Testis (tissue), 2 donors: ENCODE data around the gene EEF1AKMT1.

Experiments
- CTCF ChIP-seq, 3 experiments: fragments of 450-650 bp in 2 of 3; fragments of 200-600 bp in 1 of 3; sonication (generic) in 1 of 3; IDR thresholded peaks; one replicate each; pipeline ENCODE4 v1.5.1; 2016 to 2019; ENCODE audit warnings: antibody characterized with exemption in 3 of 3, mild to moderate bottlenecking in 2 of 3, moderate library complexity in 1 of 3
- POLR2A ChIP-seq: fragments of 450-650 bp; IDR thresholded peaks from one replicate; pipeline ENCODE4 v1.6.1; 2017; ENCODE audit warnings: antibody characterized with exemption, mild to moderate bottlenecking, moderate library complexity

- TF ChIP-seq CTCF (IDR thresholded peaks at IDR 0.05) (no peak), POLR2A (no peak)
Measured at GRCh38 chr13:20699715-20700114, 74.0 kb downstream of the EEF1AKMT1 start.
